OCI-LY7 (cell line): ENCODE measurements around the gene CPOX. TPM values are rescaled to one million over a fixed set of nuclear protein-coding genes. Genes with fewer than 3 reads are reported as not detected.

Experiments
- BruUV-seq: library from RNA; stranded (reverse); fragments of 400-500 nt; replicated peaks from 2 replicates; lab custom pipeline; 2021; lab: Mats Ljungman, UMichigan
- CTCF ChIA-PET: fragments of 300-600 bp; sonication (Branson Sonifier 250); formaldehyde crosslinking; loops from one replicate; lab custom pipeline; 2022; ENCODE audit warnings: antibody characterized with exemption; ENCODE audit not compliant: unreplicated experiment; lab: Charles Lee
- POLR2A ChIA-PET: fragments of 300-600 bp; sonication (Branson Sonifier 250); formaldehyde crosslinking; loops from one replicate; lab custom pipeline; 2022; ENCODE audit warnings: antibody characterized with exemption; lab: Charles Lee
- DNase-seq: peaks from one replicate; pipeline ENCODE4 v3.0.0-alpha.2; 2015; ENCODE audit warnings: low spot score
- H2AFZ ChIP-seq: fragments of 200-600 bp; sonication (generic), shearing (Covaris generic); 2 replicates; pipeline ENCODE4 v1.6.1; 2014; ENCODE audit warnings: mild to moderate bottlenecking, antibody characterized with exemption, low read length, moderate library complexity
- H3K27ac ChIP-seq: fragments of 200-600 bp; sonication (generic); 2 replicates; pipeline ENCODE4 v1.5.1; 2014; ENCODE audit warnings: mixed run types, low read depth, mild to moderate bottlenecking, moderate library complexity, low read length, inconsistent platforms; ENCODE audit not compliant: poor library complexity, severe bottlenecking
- H3K36me3 ChIP-seq: fragments of 200-600 bp; sonication (generic); 2 replicates; pipeline ENCODE4 v1.6.1; 2014; ENCODE audit warnings: mild to moderate bottlenecking, antibody characterized with exemption, low read length, moderate library complexity, mixed read lengths; ENCODE audit not compliant: insufficient read depth
- H3K4me1 ChIP-seq: fragments of 200-600 bp; sonication (generic); 2 replicates; pipeline ENCODE4 v1.5.1; 2014; ENCODE audit warnings: mild to moderate bottlenecking, low read length; ENCODE audit not compliant: insufficient read depth, poor library complexity, severe bottlenecking
- H3K4me2 ChIP-seq: fragments of 200-600 bp; sonication (generic); 2 replicates; pipeline ENCODE4 v1.6.1; 2014; ENCODE audit warnings: mild to moderate bottlenecking, low read length
- H3K4me3 ChIP-seq: fragments of 200-600 bp; sonication (generic); 2 replicates; pipeline ENCODE4 v1.5.1; 2014; ENCODE audit warnings: mild to moderate bottlenecking, low read depth, low read length; ENCODE audit not compliant: poor library complexity, severe bottlenecking
- H3K79me2 ChIP-seq: fragments of 200-600 bp; sonication (generic); 2 replicates; pipeline ENCODE4 v1.6.1; 2016; ENCODE audit warnings: low read depth, mild to moderate bottlenecking, low read length, moderate library complexity, mixed read lengths; ENCODE audit not compliant: insufficient read depth
- H3K9me2 ChIP-seq: fragments of 200-600 bp; sonication (generic); 2 replicates; pipeline ENCODE4 v1.6.1; 2016; ENCODE audit warnings: mild to moderate bottlenecking, low read length, mixed read lengths; ENCODE audit not compliant: insufficient read depth
- H3K9me3 ChIP-seq: fragments of 200-600 bp; sonication (generic); 2 replicates; pipeline ENCODE4 v1.6.1; 2014; ENCODE audit warnings: mild to moderate bottlenecking, mixed run types, low read length, mixed read lengths
- H4K20me1 ChIP-seq: fragments of 200-600 bp; sonication (generic); 2 replicates; pipeline ENCODE4 v1.6.1; 2014; ENCODE audit warnings: mild to moderate bottlenecking, antibody characterized with exemption, low read length, moderate library complexity, mixed read lengths; ENCODE audit not compliant: insufficient read depth
- CTCF ChIP-seq: fragments of 200-600 bp; sonication (generic); conservative IDR thresholded peaks from 2 replicates; pipeline ENCODE4 v1.5.1; 2014; ENCODE audit warnings: mild to moderate bottlenecking, antibody characterized with exemption, low read length, moderate library complexity, mixed read lengths
- EZH2phosphoT487 ChIP-seq: fragments of 200-600 bp; sonication (generic); IDR thresholded peaks from 2 replicates; pipeline ENCODE4 v1.6.1; 2018; ENCODE audit warnings: low read depth, borderline replicate concordance, mild to moderate bottlenecking, mixed run types, antibody characterized with exemption, low read length, moderate library complexity, mixed read lengths
- intact Hi-C: fragments of 100-400 bp; cut with micrococcal nuclease; formaldehyde crosslinking; loops from one replicate; pipeline ENCODE4 v1.10.0; 2022; ENCODE audit not compliant: unreplicated experiment
- total RNA-seq, 2 experiments: library from RNA; depleted of rRNA in 1 of 2; stranded (reverse); fragments of >200 nt in 1 of 2; shearing (Covaris generic) in 1 of 2; gene quantifications; 2 replicates each; pipeline ENCODE4 v1.2.3, GENCODE V29; 2014 to 2022

CPOX gene
- total RNA-seq, 2 experiments from 2014 or later, result 10.1 to 14.7 TPM

GRCh38 chr3:98564282-98565005, 29.0 kb downstream of the CPOX start:
- intact Hi-C loops, result loop anchor here (1.0 to 5.0 kb wide), 2 partner anchors 28 to 448 kb away; no protein-coding TSS in a partner anchor
- no TSS peak for BruUV-seq
- POLR2A ChIA-PET, result interaction anchor here (0.6 to 19.7 kb wide), 23 partner anchors 8 to 528 kb away, joined by 3 to 296 read pairs (median 5); partner anchors contain the start of genes CLDND1 and GPR15

GRCh38 chr3:98563661-98564281, 29.6 kb downstream of the CPOX start:
- TF ChIP-seq EZH2phosphoT487 (no peak), CTCF (no peak)

More at GRCh38 chr3:98564282-98565005, 29.0 kb downstream of the CPOX start:
- H3K4me2 ChIP-seq, result peak overlapping the region; percentile 61
- H3K36me3 ChIP-seq, result no peaks in the 10 kb centered on the region
- CTCF ChIA-PET, result interaction anchor here (1.2 to 2.3 kb wide), 2 partner anchors 28 to 41 kb away, joined by 3 to 9 read pairs; no protein-coding TSS in a partner anchor
- H3K79me2 ChIP-seq, result no peaks in the 10 kb centered on the region
- DNase-seq, result peak; percentile 79
- peak overlapping the region; percentile 86 for H3K27ac ChIP-seq
- H3K4me1 ChIP-seq, result peaks cover 64% of the 10 kb centered on the region
- no peaks in the 10 kb centered on the region for H3K9me2 ChIP-seq
- TF ChIP-seq EZH2phosphoT487 (no peak), CTCF (peak; percentile 46; the same call in 1 of the 2 replicates)
- no peaks in the 10 kb centered on the region for H4K20me1 ChIP-seq
- peak overlapping the region; percentile 84; the same call in 1 of the 2 replicates for H2AFZ ChIP-seq
- H3K4me3 ChIP-seq, result peak overlapping the region; percentile 28
- no peaks in the 10 kb centered on the region for H3K9me3 ChIP-seq

More at GRCh38 chr3:98563661-98564281, 29.6 kb downstream of the CPOX start:
- POLR2A ChIA-PET, result interaction anchor here (0.6 to 19.7 kb wide), 23 partner anchors 8 to 1052 kb away, joined by 3 to 296 read pairs (median 5); partner anchors contain the start of genes CLDND1 and GPR15
- Histone ChIP-seq H3K9me2 (no peaks in the 10 kb centered on the region), H3K4me2 (peak overlapping the region; percentile 61), H3K9me3 (no peaks in the 10 kb centered on the region), H3K4me1 (peaks cover 64% of the 10 kb centered on the region), H2AFZ (peak overlapping the region; percentile 69; the same call in 1 of the 2 replicates), H3K27ac (peak overlapping the region; percentile 86), H3K36me3 (no peaks in the 10 kb centered on the region), H4K20me1 (no peaks in the 10 kb centered on the region), H3K79me2 (no peaks in the 10 kb centered on the region), H3K4me3 (peak overlapping the region; percentile 36)
- intact Hi-C loops, result loop anchor here (1.0 to 5.0 kb wide), 4 partner anchors 23 to 449 kb away; partner anchors contain the start of gene CLDND1
- CTCF ChIA-PET, result interaction anchor here (1.0 to 2.3 kb wide), 4 partner anchors 17 to 41 kb away, joined by 3 to 9 read pairs (median 3); no protein-coding TSS in a partner anchor
- BruUV-seq, result no TSS peak
- peak; percentile 50 for DNase-seq
